GM12873 (cell line): Measurements from ENCODE around the gene CXCL1.

Experiments
- TF ChIP-seq, protein P1 (sequence below): IDR thresholded peaks from 2 replicates; pipeline ENCODE4 v1.5.1; 2012; ENCODE audit warnings: low read depth, mild to moderate bottlenecking, moderate library complexity, low read length, control low read depth; ENCODE audit not compliant: insufficient read depth; ENCODE audit errors: missing control alignments

CXCL1 gene

DNA sequence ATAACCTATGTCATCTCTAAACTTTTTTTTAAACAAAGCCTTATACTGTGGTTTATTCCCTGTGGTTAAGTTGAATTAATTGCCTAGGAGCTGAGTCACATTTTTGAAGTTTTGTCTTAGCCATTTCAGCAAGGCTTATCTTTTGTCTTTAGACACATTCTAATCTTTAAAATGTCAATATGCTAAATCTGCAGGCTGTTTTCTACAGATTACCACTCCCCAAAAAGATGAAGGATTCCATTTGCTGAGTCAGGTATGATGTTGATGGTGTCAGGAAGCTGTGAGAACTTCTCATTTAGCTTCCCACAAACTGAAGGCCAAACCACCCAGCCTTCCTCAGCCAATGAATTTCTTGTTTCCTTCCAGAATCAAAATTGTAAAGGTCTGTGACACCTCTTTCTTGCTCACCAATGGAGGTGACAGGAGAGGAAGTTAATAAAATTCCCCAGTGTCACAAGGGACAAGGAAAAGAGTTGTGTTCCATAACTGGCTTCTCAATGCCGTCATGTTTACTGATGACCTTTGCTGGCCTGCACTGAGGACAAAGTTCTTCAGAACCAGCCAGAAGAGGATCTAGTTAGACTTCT lies 36.4 kb upstream of the CXCL1 start:
- TF ChIP-seq, protein P1, sequence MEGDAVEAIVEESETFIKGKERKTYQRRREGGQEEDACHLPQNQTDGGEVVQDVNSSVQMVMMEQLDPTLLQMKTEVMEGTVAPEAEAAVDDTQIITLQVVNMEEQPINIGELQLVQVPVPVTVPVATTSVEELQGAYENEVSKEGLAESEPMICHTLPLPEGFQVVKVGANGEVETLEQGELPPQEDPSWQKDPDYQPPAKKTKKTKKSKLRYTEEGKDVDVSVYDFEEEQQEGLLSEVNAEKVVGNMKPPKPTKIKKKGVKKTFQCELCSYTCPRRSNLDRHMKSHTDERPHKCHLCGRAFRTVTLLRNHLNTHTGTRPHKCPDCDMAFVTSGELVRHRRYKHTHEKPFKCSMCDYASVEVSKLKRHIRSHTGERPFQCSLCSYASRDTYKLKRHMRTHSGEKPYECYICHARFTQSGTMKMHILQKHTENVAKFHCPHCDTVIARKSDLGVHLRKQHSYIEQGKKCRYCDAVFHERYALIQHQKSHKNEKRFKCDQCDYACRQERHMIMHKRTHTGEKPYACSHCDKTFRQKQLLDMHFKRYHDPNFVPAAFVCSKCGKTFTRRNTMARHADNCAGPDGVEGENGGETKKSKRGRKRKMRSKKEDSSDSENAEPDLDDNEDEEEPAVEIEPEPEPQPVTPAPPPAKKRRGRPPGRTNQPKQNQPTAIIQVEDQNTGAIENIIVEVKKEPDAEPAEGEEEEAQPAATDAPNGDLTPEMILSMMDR: no peak

GRCh38 chr4:73836373-73837279 lies 32.6 kb upstream of the CXCL1 start, which contains the start of gene CXCL6:
Gene CXCL6, plus strand, starts transcription at chr4:73836678. Its CDS starts 73 bp downstream, at chr4:73836751.
- TF ChIP-seq, protein P1: no peak

GRCh38 chr4:73839071-73839470 lies 30.1 kb upstream of the CXCL1 start:
- TF ChIP-seq, protein P1: no peak

GRCh38 chr4:73839715-73840114 lies 29.5 kb upstream of the CXCL1 start:
- TF ChIP-seq, protein P1: no peak

- TF ChIP-seq, protein P1: no peak
These were observed 27.8 kb upstream of the CXCL1 start for GRCh38 chr4:73841243-73841925.

DNA sequence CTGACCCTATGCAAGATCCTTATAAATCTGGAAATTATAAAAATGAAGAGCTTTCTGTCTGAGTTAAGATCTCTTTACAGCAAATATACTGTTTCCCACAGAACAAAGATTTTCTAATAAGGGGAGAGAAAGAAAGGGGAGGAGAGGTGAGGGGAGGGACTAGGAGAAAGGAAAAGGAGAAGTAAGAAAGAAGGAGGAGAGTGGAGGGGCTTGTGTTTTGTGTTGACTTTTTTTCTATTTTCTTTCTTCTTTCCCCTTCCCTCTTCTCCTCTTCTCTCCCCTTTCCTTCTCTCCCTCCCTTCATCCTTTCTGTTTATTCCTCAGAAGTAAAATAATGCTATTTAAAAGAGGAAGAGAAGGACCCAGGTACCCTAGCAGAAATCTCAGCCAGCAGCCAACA lies 26.5 kb upstream of the CXCL1 start:
- TF ChIP-seq, protein P1: no peak

- TF ChIP-seq, protein P1: no peak
These were observed 25.8 kb upstream of the CXCL1 start for GRCh38 chr4:73843369-73843768.
